IPS-11a (cell line): ENCODE results near the gene MUL1.
A peak's percentile ranks its signal among the peaks of the same experiment; 100 is the strongest.

Source experiments
- H3K4me3 ChIP-seq: one replicate; pipeline ENCODE4 v1.5.1; 2013; ENCODE audit warnings: low read depth, low read length, control low read depth

Gene MUL1, protein sequence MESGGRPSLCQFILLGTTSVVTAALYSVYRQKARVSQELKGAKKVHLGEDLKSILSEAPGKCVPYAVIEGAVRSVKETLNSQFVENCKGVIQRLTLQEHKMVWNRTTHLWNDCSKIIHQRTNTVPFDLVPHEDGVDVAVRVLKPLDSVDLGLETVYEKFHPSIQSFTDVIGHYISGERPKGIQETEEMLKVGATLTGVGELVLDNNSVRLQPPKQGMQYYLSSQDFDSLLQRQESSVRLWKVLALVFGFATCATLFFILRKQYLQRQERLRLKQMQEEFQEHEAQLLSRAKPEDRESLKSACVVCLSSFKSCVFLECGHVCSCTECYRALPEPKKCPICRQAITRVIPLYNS

DNA sequence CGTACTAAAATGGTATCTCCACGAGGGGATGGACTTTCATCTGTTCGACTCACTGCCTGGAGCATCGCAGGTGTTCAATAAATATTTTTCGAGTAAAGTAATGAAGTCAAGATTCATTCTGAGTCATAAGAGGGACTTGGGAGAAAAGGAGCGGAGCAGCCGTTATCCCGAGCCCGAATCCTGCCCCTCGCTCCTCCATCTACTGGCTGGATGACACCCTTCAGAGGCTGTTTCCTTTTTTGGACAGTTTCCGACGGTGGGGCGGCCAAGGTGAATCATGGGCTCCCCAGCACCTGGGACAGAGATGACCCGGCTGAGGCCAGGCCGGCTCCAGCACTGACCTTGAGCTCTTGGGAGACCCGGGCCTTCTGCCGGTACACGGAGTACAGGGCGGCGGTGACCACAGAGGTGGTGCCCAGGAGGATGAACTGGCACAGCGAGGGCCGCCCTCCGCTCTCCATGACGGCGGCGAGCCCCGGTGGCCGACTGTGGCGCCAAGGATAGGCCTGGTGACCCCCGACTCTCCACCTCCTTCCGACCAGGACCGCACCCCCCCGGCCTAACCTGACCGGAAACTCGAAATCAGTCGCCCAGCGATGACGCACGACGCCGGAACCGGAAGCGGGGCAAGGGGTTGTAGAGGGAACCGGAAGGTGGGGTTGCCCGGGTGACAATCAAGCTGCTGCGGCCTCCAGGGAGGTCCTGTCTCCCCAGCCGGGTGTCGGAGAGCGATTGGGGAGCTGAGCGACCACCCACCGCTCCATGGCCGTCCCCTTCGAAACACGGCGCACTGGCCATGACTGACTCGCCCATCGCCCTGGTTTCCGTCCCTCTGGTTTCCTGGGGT lies at the start of gene MUL1:
Gene MUL1 (minus strand): TSS at position 588 of the 847 bp plus-strand sequence. CDS start 127 bp downstream, at position 461.
- peak within 1 kb of the TSS; percentile 92 for H3K4me3 ChIP-seq

DNA sequence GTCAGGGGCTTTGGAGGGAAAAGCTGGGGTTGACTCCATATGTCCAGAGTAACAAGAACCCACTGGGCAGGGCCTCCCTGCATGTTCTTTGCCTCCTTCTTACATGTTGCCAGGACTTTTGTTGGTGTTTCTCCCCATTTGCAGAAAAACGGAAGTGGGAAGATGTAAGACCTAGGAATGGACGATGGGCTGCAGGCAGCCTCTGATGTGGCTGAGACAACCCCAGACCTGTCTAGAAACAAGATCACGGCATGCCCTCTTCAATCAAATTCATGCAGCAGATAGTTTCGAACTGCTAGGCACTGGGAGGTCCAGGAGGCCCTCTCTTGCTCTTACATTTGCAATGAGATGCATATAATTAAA lies 47.8 kb upstream of the MUL1 start:
- no peak overlapping the region for H3K4me3 ChIP-seq

DNA sequence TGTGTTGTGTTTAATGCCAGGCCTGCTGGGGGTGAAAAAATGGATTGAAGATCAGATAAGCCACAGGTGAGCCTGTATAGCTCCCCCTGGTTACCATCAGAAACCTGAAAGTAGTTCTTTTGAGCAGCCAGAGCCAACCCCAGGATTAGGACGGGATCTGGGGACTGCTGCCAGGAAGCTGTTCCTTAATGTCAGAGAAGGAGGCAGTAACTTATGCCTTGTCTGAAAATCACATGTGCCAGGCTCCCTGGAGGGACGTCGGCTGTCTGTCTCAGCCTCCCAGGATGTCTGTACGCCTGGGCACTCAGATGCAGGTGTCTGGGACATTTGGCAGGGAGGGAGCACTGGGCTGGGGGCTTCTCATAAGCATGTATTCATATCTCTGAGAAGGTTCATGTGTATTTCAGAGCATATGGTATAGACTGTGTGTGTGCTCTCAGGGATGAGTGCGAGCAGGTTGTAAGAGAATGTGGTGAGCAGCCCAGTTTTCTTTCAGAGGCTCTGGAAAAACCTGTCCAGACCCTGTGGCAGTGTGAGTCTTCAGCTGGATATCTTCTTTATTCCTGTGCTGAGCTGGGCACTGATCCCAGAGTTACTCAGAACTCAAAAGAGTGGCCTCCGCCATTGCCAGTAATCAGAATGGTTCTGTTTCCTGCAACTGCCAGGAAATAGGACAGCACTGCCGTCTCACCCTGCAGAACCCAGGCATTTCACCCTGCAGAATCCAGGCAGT lies 47.2 kb upstream of the MUL1 start:
- H3K4me3 ChIP-seq, result no peak overlapping the region

DNA sequence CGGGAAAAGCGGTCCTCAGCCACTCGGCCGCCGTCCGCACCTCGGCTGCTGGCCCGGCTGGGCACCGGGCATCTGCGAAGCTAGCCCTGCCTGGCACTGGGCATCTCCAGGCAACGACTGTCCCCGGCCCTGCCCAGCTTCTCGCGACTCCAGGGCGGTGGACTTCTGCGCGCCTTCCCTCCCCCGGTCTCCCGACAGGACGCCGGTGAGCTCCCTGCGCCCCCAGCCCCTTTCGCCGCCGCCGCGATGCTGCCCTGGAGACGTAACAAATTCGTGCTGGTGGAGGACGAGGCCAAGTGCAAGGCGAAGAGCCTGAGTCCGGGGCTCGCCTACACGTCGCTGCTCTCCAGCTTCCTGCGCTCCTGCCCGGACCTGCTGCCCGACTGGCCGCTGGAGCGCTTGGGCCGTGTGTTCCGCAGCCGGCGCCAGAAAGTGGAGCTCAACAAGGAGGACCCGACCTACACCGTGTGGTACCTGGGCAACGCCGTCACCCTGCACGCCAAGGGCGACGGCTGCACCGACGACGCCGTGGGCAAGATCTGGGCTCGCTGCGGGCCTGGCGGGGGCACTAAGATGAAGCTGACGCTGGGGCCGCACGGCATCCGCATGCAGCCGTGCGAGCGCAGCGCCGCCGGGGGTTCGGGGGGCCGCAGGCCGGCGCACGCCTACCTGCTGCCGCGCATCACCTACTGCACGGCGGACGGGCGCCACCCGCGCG lies 44.9 kb upstream of the MUL1 start:
- H3K4me3 ChIP-seq, result peak overlapping the region; percentile 18

DNA sequence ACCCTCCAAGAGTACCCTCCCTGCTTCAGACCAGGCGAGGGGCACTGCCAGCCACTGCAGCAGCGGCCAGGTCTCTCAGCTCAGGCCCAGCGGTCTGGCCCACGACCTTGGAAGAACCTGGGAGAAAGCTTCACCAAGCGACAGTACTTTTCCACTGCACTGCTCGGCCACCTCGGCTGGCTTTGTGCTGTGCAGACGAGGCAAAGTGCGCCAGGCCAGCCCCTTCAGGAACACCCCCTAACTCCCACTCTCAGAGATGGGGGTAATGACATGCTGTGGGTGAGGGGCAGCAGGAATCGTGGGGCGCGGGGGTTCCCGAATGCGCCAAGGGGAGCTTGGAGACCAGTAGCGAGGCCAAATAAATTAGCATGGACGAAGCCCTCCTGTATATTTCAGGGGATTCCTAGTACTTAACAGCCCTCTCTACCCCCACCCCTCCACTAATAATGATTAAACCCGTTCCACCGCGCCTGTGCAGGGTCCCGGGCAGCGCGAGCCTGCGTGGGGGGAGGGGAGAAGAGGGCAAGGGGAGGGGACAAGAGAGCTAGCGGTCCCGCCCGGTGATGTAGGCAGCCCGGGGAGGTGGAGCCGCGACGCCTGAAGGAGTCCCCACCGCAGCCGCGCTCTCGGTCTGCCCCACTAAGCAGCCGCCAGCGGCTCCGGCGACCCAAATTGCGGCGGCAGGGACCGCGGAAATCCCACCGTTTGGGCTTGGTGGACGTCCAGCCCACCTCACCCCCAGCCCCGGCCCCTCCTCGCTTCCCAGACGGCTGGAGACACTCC lies 44.2 kb upstream of the MUL1 start, which contains the start of gene FAM43B:
Gene FAM43B (plus strand): TSS at position 629 of the 783 bp plus-strand sequence. CDS start 401 bp downstream, outside the sequence.
- peak within 1 kb of the TSS; percentile 18 for H3K4me3 ChIP-seq

DNA sequence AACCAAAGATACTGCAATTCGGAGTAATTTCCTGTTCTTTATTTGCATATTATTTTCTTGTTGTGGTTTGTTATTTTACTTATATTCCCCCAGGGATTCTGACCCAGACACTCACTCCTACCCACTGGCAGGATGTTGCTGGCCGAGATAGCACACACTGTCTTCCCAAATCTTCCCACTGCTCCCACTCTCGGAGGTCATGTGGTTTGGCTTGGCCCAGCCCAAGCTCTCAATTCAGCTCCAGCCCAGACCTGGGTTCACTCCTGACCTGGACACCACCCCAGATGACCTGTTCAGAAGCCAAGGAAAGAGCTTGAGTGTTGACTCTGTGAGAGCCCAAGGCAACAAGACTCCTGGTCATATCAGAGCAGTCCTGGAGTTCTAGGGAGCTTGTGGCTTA lies 43.2 kb upstream of the MUL1 start:
- H3K4me3 ChIP-seq, result no peak overlapping the region

DNA sequence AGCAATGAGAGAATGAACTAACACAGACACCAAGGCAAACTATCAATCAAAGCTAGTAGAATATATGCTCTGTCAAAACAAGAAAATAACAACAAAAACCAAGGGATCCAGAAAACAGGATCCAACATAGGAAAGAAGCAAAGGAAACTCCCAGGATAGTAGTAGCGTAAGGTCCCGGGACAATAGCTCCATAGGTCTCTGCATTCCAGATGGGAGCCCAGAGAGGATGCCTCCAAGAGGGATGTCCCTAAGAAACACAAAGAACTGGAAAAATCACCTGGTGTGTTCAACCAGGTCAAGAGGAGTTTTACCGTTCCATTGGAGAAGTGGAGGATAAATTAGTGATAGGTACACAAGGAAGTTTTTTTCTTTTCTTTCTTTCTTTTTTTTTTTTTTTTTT lies 38.7 kb upstream of the MUL1 start:
- no peak overlapping the region for H3K4me3 ChIP-seq

DNA sequence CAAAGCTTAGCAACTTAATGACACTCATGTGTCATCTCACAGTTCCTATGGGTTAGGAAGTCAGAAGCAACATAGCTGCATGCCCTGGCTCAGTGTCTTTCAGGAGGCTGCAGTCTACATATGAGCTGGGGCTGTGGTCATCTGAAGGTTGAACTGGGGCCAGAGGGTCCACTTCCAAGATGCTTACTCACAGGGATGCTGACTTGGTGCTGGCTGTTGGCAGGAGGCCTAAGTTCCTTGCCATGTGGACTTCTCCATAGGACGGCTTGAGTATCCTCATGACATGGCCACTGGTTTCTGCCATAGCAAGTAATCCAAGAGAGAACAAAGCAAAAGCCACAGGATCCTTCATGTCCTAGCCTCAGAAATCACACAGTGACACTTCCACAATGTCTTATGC lies 32.3 kb upstream of the MUL1 start:
- H3K4me3 ChIP-seq, result no peak overlapping the region

DNA sequence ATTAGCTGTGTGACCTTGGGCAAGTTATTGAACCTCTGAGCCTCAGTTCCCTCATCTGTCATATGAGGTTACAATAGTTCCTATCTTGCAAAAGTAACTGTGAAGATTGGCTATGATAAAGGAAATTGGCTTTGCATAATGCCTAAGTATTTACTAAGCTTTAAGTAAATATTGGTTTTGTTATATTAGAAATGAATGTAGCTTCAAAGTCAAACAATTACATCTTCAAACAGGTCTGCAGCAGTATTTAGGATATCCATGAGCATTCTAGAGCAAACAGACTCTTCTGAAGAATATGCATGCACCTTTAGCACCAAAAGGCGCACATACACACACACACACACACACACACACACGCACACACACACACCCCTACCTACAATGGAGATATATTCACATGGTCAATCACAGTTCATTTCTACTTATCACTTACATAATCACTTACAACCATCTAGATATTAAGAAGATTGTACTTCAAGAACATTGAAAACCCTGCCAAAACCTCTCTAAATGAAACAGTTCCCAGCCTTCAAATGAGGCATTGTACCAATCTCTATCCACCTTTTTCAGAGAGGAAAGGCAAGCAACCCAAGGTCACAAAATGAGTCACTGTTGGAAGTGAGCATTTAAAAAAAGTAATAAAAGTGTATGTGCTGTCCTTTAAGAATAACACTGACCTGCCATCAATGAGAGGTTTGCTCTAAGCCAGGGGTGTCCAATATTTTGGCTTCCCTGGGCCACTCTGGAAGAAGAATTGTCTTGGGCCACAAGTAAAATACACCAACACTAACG lies 31.0 kb upstream of the MUL1 start:
- H3K4me3 ChIP-seq, result no peak overlapping the region

DNA sequence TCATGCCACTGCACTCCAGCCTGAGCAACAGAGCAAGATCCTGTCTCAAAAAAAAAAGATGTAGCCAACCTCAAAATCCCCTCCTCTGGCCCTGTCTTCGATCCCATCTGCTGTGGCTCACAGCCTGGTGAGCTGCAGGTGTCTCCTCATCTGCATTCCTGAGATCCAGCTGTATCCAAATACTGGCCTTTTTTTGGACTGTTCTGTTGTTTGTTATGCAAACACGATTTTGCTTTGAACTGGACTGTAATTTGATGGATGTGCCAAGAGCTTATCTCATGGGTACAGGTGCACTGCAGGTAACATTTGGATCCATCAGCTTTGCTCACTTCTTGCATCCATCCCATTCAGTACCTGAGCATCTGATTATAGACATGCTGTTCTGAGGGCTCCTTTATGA lies 30.3 kb upstream of the MUL1 start:
- H3K4me3 ChIP-seq, result no peak overlapping the region

DNA sequence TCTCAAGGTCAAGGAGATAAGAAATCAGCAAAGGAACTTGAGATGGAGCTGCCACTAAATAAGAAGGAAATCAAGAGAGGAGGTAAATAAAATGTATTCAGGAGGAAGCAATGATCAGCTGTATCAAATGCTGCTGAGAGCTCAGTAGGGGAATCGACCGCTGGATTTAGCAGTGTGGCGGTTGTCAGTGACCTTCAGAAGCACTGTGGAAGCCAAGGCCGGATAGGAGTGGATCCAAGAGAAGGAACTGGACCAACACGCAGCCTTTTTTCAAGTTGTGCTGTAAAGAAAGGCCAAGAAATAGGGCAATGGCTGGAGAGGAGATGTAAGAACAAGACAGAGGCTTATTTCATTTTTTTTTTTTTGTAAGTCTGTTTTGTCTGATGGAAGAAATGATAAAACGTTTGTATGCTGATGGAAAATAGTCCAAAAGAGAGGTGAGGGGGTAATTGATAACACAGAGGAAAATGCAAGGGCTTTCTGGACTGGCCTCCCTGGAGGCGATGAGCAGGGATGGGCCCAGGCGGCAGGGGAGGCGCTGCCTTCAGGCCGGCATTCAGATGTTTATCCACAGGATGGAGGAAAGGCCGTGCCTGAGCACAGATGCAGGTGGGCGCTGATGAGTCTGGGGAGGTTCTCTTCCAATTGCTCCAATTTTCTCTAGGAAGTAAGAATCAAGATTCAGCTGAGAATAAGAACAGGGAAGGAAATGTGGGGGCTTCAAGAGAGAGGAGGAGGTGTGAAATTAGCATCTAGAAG lies 26.9 kb upstream of the MUL1 start:
- no peak overlapping the region for H3K4me3 ChIP-seq

DNA sequence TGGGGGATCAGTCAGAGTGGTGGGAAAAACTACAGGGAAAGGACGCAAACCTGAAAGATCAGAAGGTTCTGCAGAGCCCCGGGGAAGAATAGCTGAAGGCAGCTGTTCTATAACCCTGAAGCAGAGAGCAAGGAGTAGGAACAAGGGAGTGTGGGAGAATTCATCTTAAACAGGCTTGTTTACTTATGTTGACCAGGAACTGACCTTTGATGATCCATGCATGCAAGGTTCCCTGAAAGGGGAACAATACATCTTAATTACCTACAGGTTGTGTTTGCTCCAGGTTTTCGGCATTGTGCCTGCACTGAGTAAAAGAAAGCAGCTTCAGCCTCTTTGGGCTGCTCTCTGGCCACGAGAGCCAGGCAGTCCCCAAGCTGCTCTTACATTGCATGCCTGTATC lies 25.7 kb upstream of the MUL1 start:
- no peak overlapping the region for H3K4me3 ChIP-seq

DNA sequence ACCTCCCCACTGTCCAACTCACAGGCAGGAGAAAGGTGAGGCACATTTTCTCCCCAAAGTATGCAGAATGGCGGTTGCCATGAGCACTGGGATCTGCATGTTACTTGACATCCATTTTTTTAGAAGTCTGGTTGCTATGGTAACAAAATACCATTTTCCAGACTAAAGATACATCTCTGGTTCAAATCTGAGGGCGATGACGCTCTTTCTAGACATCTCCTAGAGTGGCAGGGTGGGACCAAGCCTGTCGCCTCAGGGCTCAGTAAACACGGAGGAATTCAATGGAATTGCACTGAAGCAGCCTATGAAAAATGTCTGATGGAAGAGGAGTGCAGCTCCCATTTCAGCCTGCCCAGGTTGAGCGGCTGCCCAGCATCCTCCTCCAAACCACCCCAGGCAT lies 22.9 kb upstream of the MUL1 start:
- no peak overlapping the region for H3K4me3 ChIP-seq

DNA sequence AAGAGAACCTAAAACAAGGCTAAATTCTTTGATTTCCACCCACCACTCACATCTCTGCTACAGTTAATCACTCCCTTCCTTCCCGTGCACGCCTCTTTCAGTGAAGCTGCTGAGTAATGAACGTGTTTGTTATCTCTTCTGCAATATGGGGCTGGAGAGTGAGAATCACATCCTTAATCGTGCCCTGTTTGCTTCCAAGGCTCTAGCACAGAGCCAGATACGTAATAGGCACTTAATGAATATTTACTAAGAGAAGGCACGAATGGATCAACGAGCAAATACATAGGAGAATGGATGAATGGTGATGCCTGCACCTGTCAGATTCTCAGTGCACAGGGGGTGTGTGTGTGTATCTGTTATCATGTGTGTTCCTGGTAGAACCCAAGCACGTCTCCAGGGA lies 22.4 kb upstream of the MUL1 start:
- H3K4me3 ChIP-seq, result no peak overlapping the region

DNA sequence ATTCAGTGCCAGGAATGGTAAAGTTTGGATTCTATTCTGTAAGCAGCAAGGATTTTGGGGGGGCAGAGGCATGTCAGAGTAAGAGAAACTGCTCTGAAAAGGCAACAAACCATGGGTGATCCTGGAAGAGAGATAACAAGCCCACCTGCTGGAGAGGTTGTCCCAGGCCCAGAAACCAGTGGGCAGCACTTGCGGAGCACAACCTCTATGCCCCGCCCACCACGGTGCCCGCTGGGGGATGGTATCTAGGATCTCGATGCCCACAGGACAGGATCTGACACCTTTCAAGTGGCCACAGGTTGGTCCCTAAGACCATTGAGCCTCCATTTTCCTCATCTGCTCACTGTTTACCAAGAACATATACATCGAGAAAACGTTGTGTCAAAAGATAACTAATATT lies 20.3 kb upstream of the MUL1 start:
- H3K4me3 ChIP-seq, result no peak overlapping the region

DNA sequence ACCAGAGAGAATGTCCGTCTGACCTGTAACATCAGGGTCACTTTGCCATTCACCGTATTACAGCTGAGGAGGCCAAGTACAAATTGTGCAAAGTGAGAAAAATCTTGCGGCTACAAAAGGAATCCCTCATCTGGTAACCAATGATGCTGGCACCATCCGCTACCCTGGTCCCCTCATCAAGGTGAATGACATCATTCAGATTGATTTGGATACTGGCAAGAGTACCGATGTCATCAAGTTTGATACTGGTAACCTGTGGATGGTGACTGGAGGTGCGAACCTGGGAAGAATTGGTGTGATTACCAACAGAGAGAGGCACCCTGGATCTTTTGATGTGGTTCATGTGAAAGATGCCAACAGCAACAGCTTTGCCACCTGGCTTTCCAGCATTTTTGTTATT lies 18.3 kb upstream of the MUL1 start:
- no peak overlapping the region for H3K4me3 ChIP-seq

DNA sequence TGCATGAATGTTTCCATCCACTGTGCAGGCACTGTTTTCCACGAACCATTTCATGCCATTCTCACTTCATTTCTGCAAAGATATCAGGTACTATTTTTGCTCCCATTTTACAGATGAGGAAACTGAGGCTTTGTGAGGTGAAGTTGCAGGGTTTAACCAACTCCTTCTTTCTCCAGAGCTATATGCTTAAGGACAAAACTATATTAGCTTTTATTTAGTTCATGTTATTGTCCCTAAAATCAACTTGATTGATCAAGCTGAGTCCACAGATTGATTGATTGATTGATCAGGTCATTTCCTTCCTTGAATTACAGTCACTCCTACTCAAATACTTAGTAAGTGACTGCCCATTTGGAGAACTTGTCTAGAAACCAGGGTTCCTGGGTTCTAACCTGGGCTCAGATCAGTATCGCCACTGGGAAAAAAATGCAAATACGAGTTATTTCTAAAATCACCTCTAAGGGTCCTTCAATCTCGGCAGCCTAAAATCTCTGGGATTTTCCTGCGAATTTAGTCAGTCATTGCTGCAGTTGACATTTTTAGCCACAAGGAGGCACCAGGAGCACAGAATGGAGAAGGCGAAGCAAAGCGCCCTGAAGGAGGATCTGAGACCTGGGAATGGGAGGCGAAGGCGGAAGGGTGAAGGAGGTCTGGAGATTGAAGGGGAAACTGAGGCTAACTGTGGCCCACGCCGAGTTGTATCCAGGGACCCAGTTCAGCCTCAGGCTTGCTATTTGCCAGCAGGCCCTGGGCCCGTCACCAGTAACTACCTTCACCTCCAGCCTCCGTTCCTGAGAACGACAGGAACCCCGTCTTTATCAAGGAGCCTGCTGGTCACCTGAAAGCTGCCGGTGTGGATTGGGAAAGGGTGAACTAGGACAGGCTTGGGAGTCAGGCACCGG lies 14.3 kb upstream of the MUL1 start:
- H3K4me3 ChIP-seq, result no peak overlapping the region
